GM12875 (cell line): ENCODE data around the gene SAPCD1.
A peak's percentile ranks its signal among the peaks of the same experiment; 100 is the strongest.

Experiments used
- H3K4me3 ChIP-seq: one replicate; pipeline ENCODE4 v1.5.1; 2011; ENCODE audit warnings: low read depth, low read length, control low read depth
- TF ChIP-seq, protein P1 (sequence below): IDR thresholded peaks from 2 replicates; pipeline ENCODE4 v1.5.1; 2011; ENCODE audit warnings: low read depth, mild to moderate bottlenecking, control low read depth, inconsistent platforms, low read length, moderate library complexity, borderline replicate concordance; ENCODE audit not compliant: insufficient read depth

The SAPCD1 gene

DNA sequence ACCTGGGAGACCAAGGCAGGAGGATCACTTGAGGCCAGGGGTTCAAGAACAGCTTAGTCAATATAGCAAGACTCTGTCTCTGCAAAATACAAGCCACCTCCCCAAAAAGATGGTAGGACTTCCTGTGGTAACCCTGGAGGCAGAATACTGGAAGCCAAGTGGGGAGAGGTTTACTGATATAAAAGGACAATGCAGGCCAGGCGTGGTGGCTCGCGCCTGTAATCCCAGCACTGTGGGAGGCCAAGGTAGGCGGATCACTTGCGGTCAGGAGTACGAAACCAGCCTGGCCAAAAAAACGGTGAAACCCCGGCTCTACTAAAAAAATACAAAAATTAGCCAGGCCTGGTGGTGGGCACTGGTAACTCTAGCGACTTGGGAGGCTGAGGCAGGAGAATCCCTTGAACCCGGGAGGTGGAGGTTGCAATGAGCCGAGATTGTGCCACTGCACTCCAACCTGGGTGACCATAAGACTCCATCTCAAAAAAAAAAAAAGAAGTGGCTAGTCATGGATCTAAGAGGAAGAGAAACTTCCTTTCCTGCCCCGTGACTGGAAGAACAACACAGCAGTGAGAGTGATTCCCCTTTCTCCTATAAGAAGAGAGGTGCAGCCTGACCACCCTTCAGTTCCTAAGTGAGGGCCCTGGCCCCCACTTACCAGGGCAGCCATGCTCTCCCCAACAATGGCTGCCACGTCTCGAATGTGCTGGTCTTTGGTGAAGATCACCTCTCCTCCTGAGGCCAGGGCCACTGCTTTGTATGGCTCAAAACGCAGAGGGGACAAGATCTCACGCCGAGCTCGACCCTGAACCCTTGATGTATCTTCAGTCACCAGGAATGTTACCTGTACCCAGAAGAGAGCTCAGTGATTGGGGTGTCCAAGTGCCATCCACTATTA, 6.2 kb downstream of the SAPCD1 start:
- H3K4me3 ChIP-seq = no peak overlapping the region
- TF ChIP-seq, protein P1, sequence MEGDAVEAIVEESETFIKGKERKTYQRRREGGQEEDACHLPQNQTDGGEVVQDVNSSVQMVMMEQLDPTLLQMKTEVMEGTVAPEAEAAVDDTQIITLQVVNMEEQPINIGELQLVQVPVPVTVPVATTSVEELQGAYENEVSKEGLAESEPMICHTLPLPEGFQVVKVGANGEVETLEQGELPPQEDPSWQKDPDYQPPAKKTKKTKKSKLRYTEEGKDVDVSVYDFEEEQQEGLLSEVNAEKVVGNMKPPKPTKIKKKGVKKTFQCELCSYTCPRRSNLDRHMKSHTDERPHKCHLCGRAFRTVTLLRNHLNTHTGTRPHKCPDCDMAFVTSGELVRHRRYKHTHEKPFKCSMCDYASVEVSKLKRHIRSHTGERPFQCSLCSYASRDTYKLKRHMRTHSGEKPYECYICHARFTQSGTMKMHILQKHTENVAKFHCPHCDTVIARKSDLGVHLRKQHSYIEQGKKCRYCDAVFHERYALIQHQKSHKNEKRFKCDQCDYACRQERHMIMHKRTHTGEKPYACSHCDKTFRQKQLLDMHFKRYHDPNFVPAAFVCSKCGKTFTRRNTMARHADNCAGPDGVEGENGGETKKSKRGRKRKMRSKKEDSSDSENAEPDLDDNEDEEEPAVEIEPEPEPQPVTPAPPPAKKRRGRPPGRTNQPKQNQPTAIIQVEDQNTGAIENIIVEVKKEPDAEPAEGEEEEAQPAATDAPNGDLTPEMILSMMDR = no peak

DNA sequence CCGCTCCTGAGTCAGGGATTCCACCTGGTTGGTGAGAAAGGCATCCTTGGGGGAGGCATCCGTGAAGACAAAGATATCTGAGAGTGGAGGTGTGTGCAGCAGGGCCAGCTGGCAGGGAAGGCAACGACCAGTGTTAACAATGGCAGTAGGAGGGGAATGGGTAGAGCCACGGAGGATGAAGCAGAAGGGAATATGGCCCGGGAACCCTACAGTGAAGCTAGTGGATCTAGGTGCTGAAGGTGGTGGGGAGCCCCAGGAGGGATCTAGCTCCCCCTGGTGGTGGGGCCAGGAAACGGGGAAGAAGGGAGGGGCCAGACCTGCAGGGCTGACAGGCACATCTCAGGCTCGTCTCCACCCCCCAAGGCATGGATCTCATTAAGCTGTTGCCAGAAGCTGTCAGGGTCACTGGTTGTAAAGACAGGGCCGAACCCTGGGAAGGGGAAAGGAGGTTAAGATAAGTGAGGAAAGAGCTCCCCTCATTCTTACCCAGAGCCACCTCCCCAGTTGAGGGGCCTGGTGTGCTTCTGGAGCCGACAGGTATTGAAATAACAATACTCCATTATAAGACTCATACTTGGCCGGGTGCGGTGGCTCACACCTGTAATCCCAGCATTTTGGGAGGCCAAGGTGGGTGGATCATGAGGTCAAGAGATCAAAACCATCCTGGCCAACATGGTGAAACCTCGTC, 7.4 kb downstream of the SAPCD1 start:
- TF ChIP-seq, protein P1 = peak; percentile 88
- no peak overlapping the region for H3K4me3 ChIP-seq

DNA sequence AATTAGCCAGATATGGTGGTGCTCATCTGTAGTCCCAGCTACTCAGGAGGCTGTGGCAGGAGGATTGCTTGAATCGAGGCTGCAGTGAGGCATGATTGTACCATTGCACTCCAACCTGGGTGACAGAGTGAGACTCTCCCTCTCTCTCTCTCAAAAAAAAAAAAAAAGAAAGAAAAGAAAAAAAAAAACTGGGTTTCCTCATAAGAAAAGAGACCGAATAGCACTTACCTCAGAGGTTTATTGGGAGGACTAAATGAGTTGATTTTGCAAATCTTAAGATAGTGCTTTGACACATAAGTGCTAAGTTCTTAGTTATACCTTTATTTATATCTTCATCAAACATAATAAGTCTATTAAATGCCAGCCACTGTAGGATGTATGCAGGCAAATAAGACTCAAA, 8.4 kb downstream of the SAPCD1 start:
- TF ChIP-seq, protein P1 = no peak
- H3K4me3 ChIP-seq = no peak overlapping the region

DNA sequence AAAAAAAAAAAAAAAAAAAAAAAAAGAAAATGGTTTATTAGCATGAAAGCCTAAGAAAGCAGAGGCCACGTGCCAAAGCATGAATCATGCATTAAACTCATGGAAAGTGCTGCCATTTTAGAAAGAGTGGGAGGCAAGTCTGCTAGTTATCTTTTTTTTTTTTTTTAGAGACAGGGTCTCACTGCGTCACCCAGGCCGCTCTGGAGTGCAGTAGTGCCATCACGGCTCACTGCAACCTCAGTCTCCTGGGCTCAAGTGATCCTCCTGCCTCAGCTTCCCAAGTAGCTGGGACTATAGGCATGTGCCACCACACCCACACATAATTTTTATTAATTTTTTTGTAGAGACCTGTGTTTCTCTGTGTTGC, 9.5 kb downstream of the SAPCD1 start:
- TF ChIP-seq, protein P1 = no peak
- no peak overlapping the region for H3K4me3 ChIP-seq

DNA sequence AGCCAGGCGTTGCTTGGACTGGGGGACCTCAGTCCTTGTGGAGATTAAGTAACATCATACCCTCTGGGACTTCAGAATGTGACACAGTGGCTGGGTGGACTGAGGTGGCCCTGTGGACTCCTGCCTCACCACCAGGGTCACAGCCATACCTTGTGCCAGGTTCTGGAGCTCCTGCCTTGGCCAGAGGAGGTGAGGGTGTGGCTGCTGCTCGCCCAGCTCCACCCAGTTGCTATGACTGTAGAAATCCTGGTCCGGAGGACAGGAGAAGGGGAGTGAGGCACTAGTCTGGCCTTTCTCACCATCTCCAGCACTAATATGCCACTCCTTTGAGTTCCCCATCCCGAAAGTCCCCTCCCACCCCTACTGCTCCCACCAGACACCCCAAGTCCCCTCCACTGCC, 12.7 kb downstream of the SAPCD1 start:
- TF ChIP-seq, protein P1 = no peak
- no peak overlapping the region for H3K4me3 ChIP-seq

DNA sequence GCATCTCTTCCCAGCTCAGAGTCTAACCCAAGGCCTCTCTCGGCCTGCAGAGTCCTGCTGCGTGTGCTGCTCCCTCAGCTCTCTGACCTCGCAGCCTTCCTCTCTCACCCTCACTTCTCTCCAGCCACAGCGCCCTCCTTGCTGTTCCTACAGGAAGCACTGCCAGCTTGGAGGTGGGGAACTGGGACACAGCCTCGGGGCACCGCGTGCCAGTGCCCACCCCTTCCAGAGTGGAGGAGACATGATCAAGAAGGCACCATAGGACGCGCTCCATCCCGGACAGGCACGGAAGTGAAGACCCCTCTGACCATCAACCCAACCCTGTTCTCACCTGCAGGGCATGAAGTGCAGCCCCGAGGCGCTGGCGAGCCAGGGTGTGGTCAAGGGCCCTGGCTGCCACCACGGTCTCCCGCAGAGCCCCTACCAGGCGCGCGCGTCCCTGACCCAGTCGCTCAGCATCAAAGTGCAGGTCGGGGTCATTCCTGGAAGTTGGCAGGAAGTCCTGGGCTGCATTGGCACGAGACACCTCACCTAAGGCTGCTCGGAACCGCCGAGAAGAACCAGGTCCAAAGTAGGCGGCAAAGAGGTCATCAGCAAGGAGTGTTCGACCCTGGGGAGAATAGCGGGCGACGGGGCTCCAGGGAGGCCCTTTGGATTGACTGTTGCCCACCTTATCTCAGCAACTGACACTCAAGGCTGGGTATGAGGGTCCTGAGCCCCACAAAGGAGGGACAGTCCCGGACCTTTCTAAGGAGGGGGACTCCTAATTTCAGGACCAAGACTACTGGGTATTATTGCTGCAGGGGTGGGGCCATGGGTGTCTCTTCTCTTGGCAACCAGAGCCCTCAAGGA, 13.4 kb downstream of the SAPCD1 start:
- H3K4me3 ChIP-seq = no peak overlapping the region
- TF ChIP-seq, protein P1 = no peak
